Lower leg skin (tissue), 3 donors: Measurements from ENCODE around the gene NACC2.

Source experiments
- POLR2A ChIP-seq, 2 donors: fragments of 450-650 bp; IDR thresholded peaks; one replicate each; pipeline ENCODE4 v1.6.1; 2016 to 2017; ENCODE audit warnings: antibody characterized with exemption in 2 of 2, mild to moderate bottlenecking in 1 of 2, moderate library complexity in 1 of 2
- TF ChIP-seq, protein P1 (sequence below), 3 donors: fragments of 450-650 bp; IDR thresholded peaks; one replicate each; pipeline ENCODE4 v1.5.1; 2016; ENCODE audit warnings: antibody characterized with exemption in 3 of 3, mild to moderate bottlenecking in 3 of 3, moderate library complexity in 2 of 3

DNA sequence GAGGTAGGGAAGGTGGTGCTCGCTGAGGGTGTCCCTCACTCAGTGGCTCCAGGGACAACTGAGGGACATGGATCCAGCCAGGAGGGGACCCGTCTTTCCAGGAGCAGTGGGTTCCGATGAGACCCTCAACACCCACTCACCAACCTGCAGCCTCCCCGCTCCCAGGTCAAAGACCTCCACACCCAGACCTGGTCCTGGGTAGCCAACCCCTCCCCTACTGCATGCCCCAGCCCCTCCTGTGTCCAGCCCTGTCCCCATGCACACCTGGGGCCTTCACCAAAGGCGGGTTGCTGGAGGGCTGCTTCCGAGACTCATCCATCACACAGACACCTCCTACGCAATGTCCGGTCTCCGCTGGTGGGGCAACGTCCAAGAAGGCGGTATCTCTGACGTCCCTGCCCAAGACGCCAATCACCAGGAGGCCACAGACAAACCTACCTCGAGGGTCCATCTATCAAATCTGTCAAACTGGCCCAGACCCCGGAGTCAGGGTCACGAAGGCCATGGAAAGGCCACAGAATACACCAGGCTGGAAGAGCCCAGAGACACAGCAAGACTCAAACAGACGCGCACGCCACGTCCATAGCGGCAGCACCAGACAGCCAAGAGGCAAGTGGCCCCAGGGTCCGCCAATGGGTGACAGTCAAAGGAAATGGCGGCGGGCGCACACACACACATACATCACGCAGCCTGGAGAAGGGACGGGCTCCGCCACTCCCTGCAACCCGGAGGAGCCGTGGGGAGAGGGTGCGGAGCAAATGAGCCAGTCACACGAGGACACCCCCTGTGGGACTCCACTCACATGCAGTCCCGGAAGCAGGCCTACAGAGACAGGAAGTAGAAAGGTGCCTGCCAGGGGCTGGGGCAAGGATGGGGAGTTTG lies 10.8 kb downstream of the NACC2 start:
- TF ChIP-seq, protein P1, sequence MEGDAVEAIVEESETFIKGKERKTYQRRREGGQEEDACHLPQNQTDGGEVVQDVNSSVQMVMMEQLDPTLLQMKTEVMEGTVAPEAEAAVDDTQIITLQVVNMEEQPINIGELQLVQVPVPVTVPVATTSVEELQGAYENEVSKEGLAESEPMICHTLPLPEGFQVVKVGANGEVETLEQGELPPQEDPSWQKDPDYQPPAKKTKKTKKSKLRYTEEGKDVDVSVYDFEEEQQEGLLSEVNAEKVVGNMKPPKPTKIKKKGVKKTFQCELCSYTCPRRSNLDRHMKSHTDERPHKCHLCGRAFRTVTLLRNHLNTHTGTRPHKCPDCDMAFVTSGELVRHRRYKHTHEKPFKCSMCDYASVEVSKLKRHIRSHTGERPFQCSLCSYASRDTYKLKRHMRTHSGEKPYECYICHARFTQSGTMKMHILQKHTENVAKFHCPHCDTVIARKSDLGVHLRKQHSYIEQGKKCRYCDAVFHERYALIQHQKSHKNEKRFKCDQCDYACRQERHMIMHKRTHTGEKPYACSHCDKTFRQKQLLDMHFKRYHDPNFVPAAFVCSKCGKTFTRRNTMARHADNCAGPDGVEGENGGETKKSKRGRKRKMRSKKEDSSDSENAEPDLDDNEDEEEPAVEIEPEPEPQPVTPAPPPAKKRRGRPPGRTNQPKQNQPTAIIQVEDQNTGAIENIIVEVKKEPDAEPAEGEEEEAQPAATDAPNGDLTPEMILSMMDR (IDR thresholded peaks at IDR 0.05): no peak
- TF ChIP-seq POLR2A (IDR thresholded peaks at IDR 0.05): no peak
